HepG2 (cell line): Measurements from ENCODE around the gene FOXRED2. TPM values are rescaled to one million over a fixed set of nuclear protein-coding genes. Genes with fewer than 3 reads are reported as not detected.
A peak's percentile ranks its signal among the peaks of the same experiment; 100 is the strongest.

ENCODE experiments used
- ATF1 ChIP-seq: IDR thresholded peaks from 2 replicates; pipeline ENCODE4 v1.6.1; 2016; ENCODE audit warnings: mild to moderate bottlenecking, control low read depth
- CCDC6 ChIP-seq: sonication (generic); formaldehyde crosslinking; IDR thresholded peaks from 2 replicates; pipeline ENCODE4 v1.8.1; 2022; ENCODE audit warnings: mild to moderate bottlenecking, missing genetic modification reagents, moderate library complexity
- EP300 ChIP-seq, 3 experiments: sonication (generic) in 1 of 3; formaldehyde crosslinking in 1 of 3; IDR thresholded peaks; 2 replicates each; pipeline versions ENCODE4 v1.5.1 to v1.6.1; 2011 to 2020; ENCODE audit warnings: low read depth in 2 of 3, low read length in 2 of 3, borderline replicate concordance in 1 of 3, improper control_type of control experiment in 1 of 3, mild to moderate bottlenecking in 1 of 3, missing genetic modification reagents in 1 of 3, moderate library complexity in 1 of 3
- KDM5A ChIP-seq: fragments of 200-600 bp; sonication (generic); IDR thresholded peaks from 2 replicates; pipeline ENCODE4 v1.7.0; 2018; ENCODE audit warnings: antibody characterized with exemption, mild to moderate bottlenecking, low read length, borderline replicate concordance
- MAFK ChIP-seq, 2 experiments: IDR thresholded peaks in 1 of 2; conservative IDR thresholded peaks in 1 of 2; 2 replicates each; pipeline ENCODE4 v1.6.1; 2011; ENCODE audit warnings: improper control_type of control experiment in 2 of 2, low read length in 2 of 2
- RXRB ChIP-seq: IDR thresholded peaks from 2 replicates; pipeline ENCODE4 v1.6.1; 2016; ENCODE audit warnings: borderline replicate concordance, missing genetic modification reagents, missing compliant biosample characterization
- TOPORS ChIP-seq: sonication (generic); formaldehyde crosslinking; IDR thresholded peaks from 2 replicates; pipeline ENCODE4 v1.8.0; 2023; ENCODE audit warnings: mild to moderate bottlenecking, missing genetic modification reagents
- UBTF ChIP-seq: sonication (generic); formaldehyde crosslinking; IDR thresholded peaks from 2 replicates; pipeline ENCODE4 v1.4.0; 2020; ENCODE audit warnings: mild to moderate bottlenecking, missing genetic modification reagents
- ZNF280B ChIP-seq: sonication (generic); formaldehyde crosslinking; IDR thresholded peaks from 2 replicates; pipeline ENCODE4 v1.5.0; 2020; ENCODE audit warnings: missing genetic modification reagents, mild to moderate bottlenecking, borderline replicate concordance
- ZNF432 ChIP-seq: sonication (generic); formaldehyde crosslinking; IDR thresholded peaks from 2 replicates; pipeline ENCODE4 v1.5.0; 2020; ENCODE audit warnings: missing genetic modification reagents, mild to moderate bottlenecking, borderline replicate concordance
- ZNF776 ChIP-seq: sonication (generic); formaldehyde crosslinking; IDR thresholded peaks from 2 replicates; pipeline ENCODE4 v1.4.0; 2020; ENCODE audit warnings: mild to moderate bottlenecking, missing genetic modification reagents
- polyA plus RNA-seq, 8 experiments: library from polyadenylated mRNA; depleted of rRNA in 3 of 8; stranded (reverse) in 7 of 8; unstranded in 1 of 8; fragments of >200 nt; fragmentation: Illumina TruSeq in 4 of 8; extraction: Trizol in 4 of 8; gene quantifications; 2 replicates each; pipeline versions ENCODE4 v1.2.1 to v1.2.3, GENCODE V29; 2011 to 2016; ENCODE audit warnings: low read depth in 4 of 8, missing spikeins in 1 of 8, mixed read lengths in 1 of 8; ENCODE audit not compliant: insufficient read depth in 1 of 8
- total RNA-seq, 5 experiments: library from RNA; depleted of rRNA; stranded (reverse); fragments of >200 nt; fragmentation: Illumina TruSeq; extraction: Trizol; gene quantifications; 2 replicates each; pipeline ENCODE4 v1.2.3, GENCODE V29; 2016; ENCODE audit warnings: low read depth in 1 of 5
- TF ChIP-seq, protein P1 (sequence below): fragments of 450-650 bp; IDR thresholded peaks from 2 replicates; pipeline ENCODE4 v1.6.1; 2017
- TF ChIP-seq, protein P2 (sequence below): sonication (generic); formaldehyde crosslinking; IDR thresholded peaks from 2 replicates; pipeline ENCODE4; 2020; ENCODE audit warnings: missing genetic modification reagents, mild to moderate bottlenecking, borderline replicate concordance

Gene FOXRED2
- total and polyA plus RNA-seq, 2 of the 13 experiments (the other 11 are each of a cell fraction or from before 2014, with no cell fraction given), result 9.3 to 28.1 TPM

GRCh38 chr22:36528795-36529751 is 22.2 kb upstream of the FOXRED2 start, which contains the start of gene EIF3D (continued):
- peak; percentile 46; the same call in 1 of the 2 replicates for TF ChIP-seq ZNF280B (CRISPR knock-in tag)
- peak; percentile 89; the same call in 1 of the 2 replicates for TF ChIP-seq KDM5A
- TF ChIP-seq ZNF776, result no peak; the same call in 1 of the 2 replicates
- no peak for TF ChIP-seq TOPORS (CRISPR knock-in tag)
- TF ChIP-seq ZNF432 (CRISPR knock-in tag), result 0 out of 2 replicates have a peak, but pooled peaks have one; percentile 35
- peak; percentile 83 for TF ChIP-seq ATF1 (CRISPR knock-in tag)
- TF ChIP-seq, protein P1, sequence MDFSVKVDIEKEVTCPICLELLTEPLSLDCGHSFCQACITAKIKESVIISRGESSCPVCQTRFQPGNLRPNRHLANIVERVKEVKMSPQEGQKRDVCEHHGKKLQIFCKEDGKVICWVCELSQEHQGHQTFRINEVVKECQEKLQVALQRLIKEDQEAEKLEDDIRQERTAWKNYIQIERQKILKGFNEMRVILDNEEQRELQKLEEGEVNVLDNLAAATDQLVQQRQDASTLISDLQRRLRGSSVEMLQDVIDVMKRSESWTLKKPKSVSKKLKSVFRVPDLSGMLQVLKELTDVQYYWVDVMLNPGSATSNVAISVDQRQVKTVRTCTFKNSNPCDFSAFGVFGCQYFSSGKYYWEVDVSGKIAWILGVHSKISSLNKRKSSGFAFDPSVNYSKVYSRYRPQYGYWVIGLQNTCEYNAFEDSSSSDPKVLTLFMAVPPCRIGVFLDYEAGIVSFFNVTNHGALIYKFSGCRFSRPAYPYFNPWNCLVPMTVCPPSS, result no peak
- peak; percentile 66; the same call in 1 of the 2 replicates for TF ChIP-seq CCDC6 (CRISPR knock-in tag)
- peak; percentile 47; the same call in 1 of the 2 replicates for TF ChIP-seq RXRB
- no peak; a peak in 1 of 4 replicates for TF ChIP-seq EP300 (IDR thresholded peaks at IDR 0.05; ENCODE audit: low read depth in 2 of 2, low read length in 2 of 2)
- no peak for TF ChIP-seq EP300 (CRISPR knock-in tag; IDR thresholded peaks at IDR 0.05; ENCODE audit: borderline replicate concordance)
- TF ChIP-seq MAFK (conservative IDR thresholded peaks at IDR 0.05 in 1 of 2, IDR thresholded peaks at IDR 0.05 in 1 of 2; ENCODE audit: low read length in 2 of 2), result 0 out of 4 replicates have a peak, but pooled peaks of 1 of the 2 experiments have one; percentile 4
- TF ChIP-seq, protein P2, sequence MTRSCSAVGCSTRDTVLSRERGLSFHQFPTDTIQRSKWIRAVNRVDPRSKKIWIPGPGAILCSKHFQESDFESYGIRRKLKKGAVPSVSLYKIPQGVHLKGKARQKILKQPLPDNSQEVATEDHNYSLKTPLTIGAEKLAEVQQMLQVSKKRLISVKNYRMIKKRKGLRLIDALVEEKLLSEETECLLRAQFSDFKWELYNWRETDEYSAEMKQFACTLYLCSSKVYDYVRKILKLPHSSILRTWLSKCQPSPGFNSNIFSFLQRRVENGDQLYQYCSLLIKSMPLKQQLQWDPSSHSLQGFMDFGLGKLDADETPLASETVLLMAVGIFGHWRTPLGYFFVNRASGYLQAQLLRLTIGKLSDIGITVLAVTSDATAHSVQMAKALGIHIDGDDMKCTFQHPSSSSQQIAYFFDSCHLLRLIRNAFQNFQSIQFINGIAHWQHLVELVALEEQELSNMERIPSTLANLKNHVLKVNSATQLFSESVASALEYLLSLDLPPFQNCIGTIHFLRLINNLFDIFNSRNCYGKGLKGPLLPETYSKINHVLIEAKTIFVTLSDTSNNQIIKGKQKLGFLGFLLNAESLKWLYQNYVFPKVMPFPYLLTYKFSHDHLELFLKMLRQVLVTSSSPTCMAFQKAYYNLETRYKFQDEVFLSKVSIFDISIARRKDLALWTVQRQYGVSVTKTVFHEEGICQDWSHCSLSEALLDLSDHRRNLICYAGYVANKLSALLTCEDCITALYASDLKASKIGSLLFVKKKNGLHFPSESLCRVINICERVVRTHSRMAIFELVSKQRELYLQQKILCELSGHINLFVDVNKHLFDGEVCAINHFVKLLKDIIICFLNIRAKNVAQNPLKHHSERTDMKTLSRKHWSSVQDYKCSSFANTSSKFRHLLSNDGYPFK, result peak; percentile 100
- TF ChIP-seq UBTF (CRISPR knock-in tag), result peak; percentile 99
